Activated T-helper 2 cell treated with anti-CD3 and anti-CD28 coated beads, Interferon-gamma antibody, Interleukin-2, Interleukin-4, amounts not matched to agents 10 μg/mL and 5 μg/mL and 100 μg/mL, durations not matched to agents 14 hours and 24 hours and 36 hours (primary cell): ENCODE data around the gene CEP128. TPM values are rescaled to one million over a fixed set of nuclear protein-coding genes. Genes with fewer than 3 reads are reported as not detected.
A peak's percentile ranks its signal among the peaks of the same experiment; 100 is the strongest.

Experiments used
- DNase-seq: peaks from one replicate; pipeline ENCODE4 v3.0.0; 2021; ENCODE audit warnings: low spot score
- H3K27ac Mint-ChIP-seq: one replicate; pipeline ENCODE4 v1.8.0; 2021; ENCODE audit warnings: mixed read lengths
- H3K27me3 Mint-ChIP-seq: one replicate; pipeline ENCODE4 v1.8.0; 2021; ENCODE audit warnings: low read depth, mixed read lengths
- H3K36me3 Mint-ChIP-seq: one replicate; pipeline ENCODE4 v1.8.0; 2021; ENCODE audit warnings: low read depth, mixed read lengths
- H3K4me1 Mint-ChIP-seq: one replicate; pipeline ENCODE4 v1.8.0; 2021; ENCODE audit warnings: low read depth, mixed read lengths
- H3K4me3 Mint-ChIP-seq: one replicate; pipeline ENCODE4 v1.8.0; 2021; ENCODE audit warnings: low read depth, mild to moderate bottlenecking, moderate library complexity, mixed read lengths
- H3K9me3 Mint-ChIP-seq: one replicate; pipeline ENCODE4 v1.8.0; 2021; ENCODE audit warnings: mixed read lengths
- intact Hi-C: fragments of 100-400 bp; cut with micrococcal nuclease; formaldehyde crosslinking; loops from one replicate; pipeline ENCODE4 v1.15.1; 2023
- total RNA-seq: library from RNA; stranded (reverse); gene quantifications from 2 replicates; pipeline ENCODE4 v1.2.3, GENCODE V29; 2022

The CEP128 gene
- total RNA-seq: 18.0 and 20.7 TPM in 2 replicates

DNA sequence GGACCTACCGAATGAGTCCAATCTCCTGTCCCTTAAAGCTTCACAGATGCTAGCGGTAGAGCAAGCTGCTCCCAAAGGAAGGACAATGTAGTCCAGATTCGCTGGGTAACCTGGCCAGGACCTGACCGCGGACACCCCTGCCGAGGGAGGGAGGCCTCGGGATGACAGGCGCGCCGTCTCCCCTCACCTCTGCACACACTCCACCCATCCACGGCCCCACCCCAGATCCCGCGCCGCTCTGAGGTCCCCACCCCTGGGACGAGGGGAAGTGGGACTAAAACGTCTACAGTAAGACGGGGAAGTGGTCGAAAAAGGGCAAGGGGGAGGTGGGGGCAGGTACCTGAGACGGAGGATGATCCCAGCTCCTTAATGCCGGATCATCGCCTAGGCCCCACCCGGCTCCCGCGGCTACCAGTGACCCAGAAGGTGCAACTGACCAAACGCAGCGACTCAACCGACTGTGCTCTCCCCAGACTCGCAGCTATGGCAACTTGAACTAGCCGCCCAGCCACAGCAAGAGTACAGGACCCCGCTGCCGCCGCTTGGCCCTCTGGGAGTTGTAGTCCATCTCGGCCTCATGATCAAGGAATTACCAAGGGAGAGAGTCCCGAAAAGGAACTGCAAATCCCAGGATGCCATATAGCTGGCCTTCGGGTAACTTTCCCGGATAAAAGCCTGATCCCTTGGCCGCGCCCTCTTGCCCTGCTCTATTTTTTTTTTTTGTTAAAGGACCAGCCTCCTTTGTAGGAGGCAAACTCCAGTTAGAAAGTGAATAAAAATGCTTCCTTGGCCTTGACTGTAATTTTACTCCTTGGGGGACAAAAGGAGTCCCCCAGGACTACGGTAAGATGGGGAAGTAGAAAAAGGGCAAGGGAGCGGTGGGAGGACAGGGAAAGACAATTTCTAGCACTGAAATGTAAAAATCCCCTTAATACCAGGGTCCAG is at the start of gene CEP128:
Gene CEP128, minus strand, starts transcription at position 498 of the 945 bp plus-strand sequence.
- Mint-ChIP-seq H3K27ac (peak within 1 kb of the TSS; percentile 70), H3K27me3 (peaks cover 2% of the 10 kb centered on the region)

DNA sequence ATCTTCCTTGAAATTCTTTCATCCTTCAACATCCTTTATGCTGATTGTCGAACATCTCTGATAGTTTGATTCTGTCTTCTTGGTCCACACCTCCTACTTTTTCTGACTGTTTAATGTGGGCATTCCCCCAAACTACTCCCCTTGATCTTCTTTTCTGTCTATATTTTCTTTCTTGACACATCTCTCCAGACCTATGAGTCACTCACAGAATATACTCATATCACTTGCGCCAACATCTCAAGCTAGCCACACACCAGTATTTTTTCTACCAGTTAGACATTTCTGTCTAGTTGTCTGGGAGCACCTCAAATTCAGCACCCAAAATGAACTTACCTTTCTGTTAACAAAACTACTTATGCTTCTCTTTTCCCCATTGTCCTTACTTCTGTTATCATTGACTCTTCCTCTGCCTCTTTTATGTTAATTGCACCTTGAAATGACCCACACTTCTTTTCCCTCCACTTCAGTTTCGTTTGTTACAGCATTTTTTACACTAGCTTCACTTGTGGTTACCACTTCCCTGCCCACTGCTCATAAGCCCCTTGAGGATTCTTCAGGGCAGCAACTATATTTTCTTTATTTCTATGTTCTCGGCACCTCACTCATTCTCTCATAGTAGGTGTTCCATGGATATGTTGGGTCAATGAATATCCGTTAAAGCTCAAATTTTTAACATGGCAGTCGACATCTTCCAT is 47.3 kb upstream of the CEP128 start:
- DNase-seq: no peak
- H3K27me3 Mint-ChIP-seq: peaks cover 13% of the 10 kb centered on the region
- no peak overlapping the region for H3K27ac Mint-ChIP-seq
- H3K9me3 Mint-ChIP-seq: no peaks in the 10 kb centered on the region
- no peak overlapping the region for H3K4me3 Mint-ChIP-seq
- no peaks in the 10 kb centered on the region for H3K36me3 Mint-ChIP-seq
- intact Hi-C loops: loop anchor here (5.0 to 10.0 kb wide), 2 partner anchors 54 to 183 kb away; no protein-coding TSS in a partner anchor
- peaks cover 15% of the 10 kb centered on the region for H3K4me1 Mint-ChIP-seq

More for the DNA sequence above, at the start of gene CEP128:
- DNase-seq: peak; percentile 79
- peak within 1 kb of the TSS; percentile 87 for H3K4me3 Mint-ChIP-seq
- intact Hi-C loops: loop anchor here (1.0 to 5.0 kb wide), 5 partner anchors 10 to 591 kb away; partner anchors contain the start of gene SEL1L
- peaks cover 33% of the 10 kb centered on the region for H3K4me1 Mint-ChIP-seq
- peaks cover 2% of the 10 kb centered on the region for H3K36me3 Mint-ChIP-seq
- peaks cover 3% of the 10 kb centered on the region for H3K9me3 Mint-ChIP-seq

DNA sequence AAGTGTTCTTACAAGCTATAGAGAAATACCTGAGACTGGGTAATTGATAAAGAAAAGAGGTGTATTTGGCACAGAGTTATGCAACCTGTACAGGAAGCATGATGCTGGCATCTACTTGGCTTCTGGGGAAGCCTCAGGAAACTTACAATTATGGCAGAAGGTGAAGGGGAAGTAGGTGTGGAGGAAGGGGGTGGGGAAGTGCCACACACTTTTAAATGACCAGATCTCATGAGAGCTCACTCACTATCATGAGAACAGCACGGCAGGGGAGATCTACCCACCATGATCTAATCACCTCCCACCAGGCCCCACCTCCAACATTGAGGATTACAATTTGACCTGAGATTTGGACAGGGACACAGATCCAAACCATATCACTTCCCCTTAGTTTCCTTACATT is 46.7 kb upstream of the CEP128 start:
- H3K36me3 Mint-ChIP-seq: no peaks in the 10 kb centered on the region
- intact Hi-C loops: loop anchor here (5.0 to 10.0 kb wide), 2 partner anchors 53 to 184 kb away; no protein-coding TSS in a partner anchor
- no peak overlapping the region for H3K4me3 Mint-ChIP-seq
- no peak overlapping the region for H3K27ac Mint-ChIP-seq
- peaks cover 11% of the 10 kb centered on the region for H3K4me1 Mint-ChIP-seq
- no peak for DNase-seq
- peaks cover 12% of the 10 kb centered on the region for H3K27me3 Mint-ChIP-seq
- no peaks in the 10 kb centered on the region for H3K9me3 Mint-ChIP-seq

DNA sequence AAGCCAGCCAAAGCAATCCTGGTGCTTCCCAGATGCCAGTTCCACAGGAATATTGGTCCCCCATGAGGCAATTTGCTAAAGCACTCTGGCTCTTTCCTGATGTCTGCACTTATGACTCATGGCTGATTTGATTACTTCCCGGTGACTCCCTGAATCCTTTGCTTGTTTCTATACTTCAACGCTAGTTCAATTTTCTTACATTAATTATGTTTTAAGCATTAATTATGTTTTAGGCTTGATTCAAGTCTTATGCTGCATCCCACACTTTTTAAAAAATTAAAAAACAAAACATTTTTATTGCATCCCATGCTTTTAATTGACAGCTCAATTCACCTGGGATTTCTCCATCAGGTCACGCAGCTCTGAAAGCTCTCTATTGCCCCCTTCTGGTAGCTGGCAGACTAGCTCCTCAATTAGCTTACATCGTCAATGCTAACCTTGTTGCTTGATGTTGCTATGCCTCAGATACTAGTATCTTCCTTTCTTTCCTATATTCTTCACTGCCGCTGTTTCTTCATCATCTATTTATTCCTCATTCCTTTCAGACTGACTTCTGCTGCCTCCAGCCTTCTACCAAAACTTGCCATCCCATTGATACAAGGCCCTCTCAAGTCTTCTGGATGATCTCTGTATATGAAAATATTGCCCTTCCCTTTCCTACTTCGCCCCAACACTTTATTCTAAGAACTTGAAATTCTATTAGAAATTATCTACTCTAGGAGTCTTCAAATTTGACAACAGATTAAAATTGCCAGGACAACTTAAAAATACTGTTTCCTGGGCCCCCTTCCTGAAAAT is 45.9 kb upstream of the CEP128 start:
- no peaks in the 10 kb centered on the region for H3K9me3 Mint-ChIP-seq
- H3K36me3 Mint-ChIP-seq: no peaks in the 10 kb centered on the region
- H3K4me3 Mint-ChIP-seq: no peak overlapping the region
- peaks cover 11% of the 10 kb centered on the region for H3K4me1 Mint-ChIP-seq
- H3K27me3 Mint-ChIP-seq: peaks cover 10% of the 10 kb centered on the region
- no peak overlapping the region for H3K27ac Mint-ChIP-seq
- DNase-seq: peak; percentile 44
- intact Hi-C loops: loop anchor here (1.0 to 10.0 kb wide), 4 partner anchors 9 to 185 kb away; no protein-coding TSS in a partner anchor

DNA sequence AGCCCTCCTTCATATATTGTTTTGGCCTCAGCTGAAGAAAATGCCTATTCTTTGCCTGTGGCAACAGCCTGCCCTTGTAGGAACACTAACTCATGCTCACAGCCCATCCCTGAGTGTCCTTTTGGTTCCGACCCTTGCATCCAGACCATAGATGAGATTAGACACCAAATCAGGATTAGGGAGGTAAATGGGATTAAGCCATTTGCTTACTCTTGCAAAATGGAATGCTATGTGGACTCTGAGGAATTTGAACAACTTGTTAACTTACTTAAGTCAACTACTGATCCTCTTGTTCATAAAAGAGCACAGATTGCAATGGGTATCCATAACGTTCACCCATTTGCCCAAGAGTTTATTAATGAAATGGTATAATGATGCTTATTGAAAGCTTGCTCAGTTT is 41.2 kb upstream of the CEP128 start:
- Mint-ChIP-seq H3K27ac (no peak overlapping the region), H3K4me1 (peaks cover 32% of the 10 kb centered on the region), H3K36me3 (no peaks in the 10 kb centered on the region), H3K4me3 (no peak overlapping the region), H3K27me3 (no peaks in the 10 kb centered on the region), H3K9me3 (no peaks in the 10 kb centered on the region)
- intact Hi-C loops: loop anchor here (10.0 kb wide), 1 partner anchor 48 kb away; no protein-coding TSS in a partner anchor
- no peak for DNase-seq

DNA sequence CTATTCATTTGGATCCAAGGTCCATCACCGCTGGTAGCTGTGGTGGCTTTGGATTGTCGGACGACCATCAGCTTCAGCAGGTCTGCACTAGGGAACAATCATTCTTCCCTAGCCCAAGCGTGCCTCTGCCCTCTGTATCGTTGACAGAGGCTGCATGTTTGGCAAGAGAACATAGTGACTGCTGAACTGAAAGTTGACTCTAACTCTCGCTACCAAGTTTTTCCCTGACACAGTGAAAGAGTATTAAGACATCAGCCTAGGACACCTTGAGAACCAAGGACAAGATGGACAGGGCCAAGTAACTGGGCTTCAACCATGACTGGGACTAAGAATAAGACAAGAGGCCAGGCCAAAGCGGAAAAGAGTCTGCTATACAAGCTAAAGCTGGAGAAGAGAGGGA is 40.1 kb upstream of the CEP128 start:
- Mint-ChIP-seq H3K27ac (no peak overlapping the region), H3K4me1 (peaks cover 41% of the 10 kb centered on the region)

DNA sequence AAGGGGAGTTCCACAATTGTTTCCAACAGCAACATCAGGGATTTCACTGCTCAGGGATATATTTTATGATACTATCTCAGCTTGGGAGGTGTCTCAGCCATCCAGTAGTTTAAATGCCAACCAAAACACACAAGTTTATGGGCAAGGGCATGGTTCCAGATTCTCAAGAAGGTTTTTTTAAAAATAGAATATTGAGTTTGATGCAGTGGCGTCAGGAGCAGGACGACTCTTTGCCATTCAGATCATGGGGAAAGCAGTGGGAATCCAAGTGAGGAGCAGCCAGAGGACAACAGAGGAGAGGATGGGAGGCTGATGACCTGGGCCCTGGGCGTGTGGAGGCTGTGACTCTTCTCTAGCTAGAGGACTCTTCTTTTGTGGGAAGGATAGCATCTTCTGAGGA is 39.6 kb upstream of the CEP128 start:
- Mint-ChIP-seq H3K36me3 (no peaks in the 10 kb centered on the region), H3K9me3 (no peaks in the 10 kb centered on the region), H3K4me1 (peaks cover 45% of the 10 kb centered on the region), H3K4me3 (no peak overlapping the region), H3K27me3 (no peaks in the 10 kb centered on the region), H3K27ac (no peak overlapping the region)
- intact Hi-C loops: loop anchor here (10.0 kb wide), 1 partner anchor 46 kb away; no protein-coding TSS in a partner anchor
- DNase-seq: no peak

More for the DNA sequence above, 40.1 kb upstream of the CEP128 start:
- Mint-ChIP-seq H3K4me3 (no peak overlapping the region), H3K27me3 (no peaks in the 10 kb centered on the region), H3K36me3 (no peaks in the 10 kb centered on the region), H3K9me3 (no peaks in the 10 kb centered on the region)
- intact Hi-C loops: loop anchor here (10.0 kb wide), 1 partner anchor 47 kb away; no protein-coding TSS in a partner anchor
- no peak for DNase-seq

DNA sequence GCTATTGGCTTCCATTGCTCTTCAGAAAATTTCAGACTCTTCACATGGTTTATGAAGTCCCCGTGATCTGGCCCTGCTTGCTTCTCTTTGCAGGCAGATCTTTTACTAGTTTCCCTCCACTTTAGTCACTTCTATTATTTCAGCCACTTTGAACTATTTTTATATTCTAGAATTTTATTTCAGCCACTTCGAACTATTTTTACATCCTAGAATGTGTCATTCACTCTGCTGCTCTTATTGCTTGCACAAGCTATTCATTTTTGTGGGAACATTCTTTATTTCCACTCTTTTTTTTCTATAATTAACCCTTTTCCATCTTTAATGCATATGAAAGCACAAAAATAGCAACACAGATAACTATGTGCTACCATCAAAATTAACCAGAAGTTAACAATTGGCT is 38.4 kb upstream of the CEP128 start:
- Mint-ChIP-seq H3K27ac (no peak overlapping the region), H3K4me3 (no peak overlapping the region), H3K36me3 (peaks cover 5% of the 10 kb centered on the region), H3K9me3 (no peaks in the 10 kb centered on the region), H3K27me3 (peaks cover 6% of the 10 kb centered on the region), H3K4me1 (peaks cover 43% of the 10 kb centered on the region)
- intact Hi-C loops: loop anchor here (10.0 kb wide), 1 partner anchor 45 kb away; no protein-coding TSS in a partner anchor
- DNase-seq: no peak

DNA sequence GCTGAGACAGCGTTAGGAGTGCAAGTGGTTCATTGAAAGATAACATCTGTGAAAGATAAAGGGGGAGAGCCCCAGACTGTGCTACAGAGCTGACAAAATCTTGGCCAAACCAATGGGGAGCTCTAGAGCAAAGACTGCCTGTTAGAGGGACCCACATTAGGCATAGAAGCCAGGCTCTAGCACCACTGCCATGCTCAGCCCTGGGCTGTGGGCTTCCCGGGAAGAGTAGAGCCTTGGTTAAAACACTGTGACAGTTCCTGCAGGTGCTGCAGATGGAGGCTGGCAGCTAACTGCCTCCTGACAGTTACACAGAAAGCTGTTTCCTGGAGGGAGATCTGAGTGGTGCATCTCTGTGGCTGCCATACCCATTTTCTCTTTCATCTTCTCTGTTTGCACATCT is 36.9 kb upstream of the CEP128 start:
- Mint-ChIP-seq H3K27me3 (peaks cover 17% of the 10 kb centered on the region), H3K4me3 (no peak overlapping the region), H3K36me3 (peaks cover 5% of the 10 kb centered on the region), H3K9me3 (no peaks in the 10 kb centered on the region), H3K27ac (no peak overlapping the region), H3K4me1 (peaks cover 53% of the 10 kb centered on the region)
- DNase-seq: peak; percentile 24
- intact Hi-C loops: loop anchor here (1.0 kb wide), 2 partner anchors 9 to 19 kb away; no protein-coding TSS in a partner anchor

DNA sequence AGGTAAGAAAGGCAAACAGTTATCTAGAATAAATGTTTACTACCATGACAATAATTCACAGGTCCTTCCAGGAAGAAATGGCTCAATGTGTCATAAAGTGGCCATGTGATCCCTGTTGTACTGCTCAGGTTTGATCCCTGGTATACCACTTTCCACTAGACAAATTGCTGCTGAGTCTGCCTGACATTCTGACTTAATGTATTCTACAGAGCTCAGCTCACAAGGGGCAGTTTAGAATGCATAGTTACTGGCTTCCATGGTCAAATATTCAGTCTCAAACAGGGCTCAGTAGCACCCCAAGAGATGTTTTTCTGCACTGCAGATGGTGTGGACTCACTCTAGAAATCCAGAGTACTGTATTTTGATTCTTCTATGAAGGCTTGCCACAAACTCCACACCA is 35.7 kb upstream of the CEP128 start:
- H3K36me3 Mint-ChIP-seq: peaks cover 5% of the 10 kb centered on the region
- intact Hi-C loops: no loop called here
- no peak for DNase-seq
- peaks cover 24% of the 10 kb centered on the region for H3K27me3 Mint-ChIP-seq
- H3K4me1 Mint-ChIP-seq: peaks cover 59% of the 10 kb centered on the region
- H3K4me3 Mint-ChIP-seq: no peak overlapping the region
- no peaks in the 10 kb centered on the region for H3K9me3 Mint-ChIP-seq
- no peak overlapping the region for H3K27ac Mint-ChIP-seq

DNA sequence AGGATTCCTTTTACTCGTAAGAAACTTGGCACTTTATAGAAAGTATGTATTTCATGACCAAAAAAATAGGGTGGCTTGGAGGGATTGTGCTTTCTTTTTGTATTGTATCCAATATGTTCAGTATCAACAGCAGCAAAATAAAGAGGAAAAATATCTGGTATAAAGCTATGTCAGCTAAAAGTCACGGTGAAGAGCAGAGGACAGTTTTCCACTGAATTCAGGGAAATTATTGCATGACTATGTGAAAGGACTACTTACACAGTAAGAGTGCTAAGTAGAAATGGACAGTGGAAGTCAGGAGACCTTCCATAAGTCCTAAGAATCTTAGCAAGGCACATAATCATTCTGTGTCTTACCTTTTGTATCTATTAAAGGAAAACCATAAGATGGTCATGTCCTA is 33.1 kb upstream of the CEP128 start:
- Mint-ChIP-seq H3K27ac (no peak overlapping the region), H3K4me1 (peaks cover 53% of the 10 kb centered on the region), H3K27me3 (peaks cover 28% of the 10 kb centered on the region), H3K4me3 (no peak overlapping the region), H3K36me3 (peaks cover 5% of the 10 kb centered on the region), H3K9me3 (no peaks in the 10 kb centered on the region)
- intact Hi-C loops: no loop called here
- DNase-seq: no peak
